ENCODE measurements around the gene PPP1R12C. TPM values are rescaled to one million over a fixed set of nuclear protein-coding genes. Genes with fewer than 3 reads are reported as not detected.

The PPP1R12C gene
- total RNA-seq, 4 donors from 2014 or later: 22.6 to 28.2 (median 26.2) TPM

DNA sequence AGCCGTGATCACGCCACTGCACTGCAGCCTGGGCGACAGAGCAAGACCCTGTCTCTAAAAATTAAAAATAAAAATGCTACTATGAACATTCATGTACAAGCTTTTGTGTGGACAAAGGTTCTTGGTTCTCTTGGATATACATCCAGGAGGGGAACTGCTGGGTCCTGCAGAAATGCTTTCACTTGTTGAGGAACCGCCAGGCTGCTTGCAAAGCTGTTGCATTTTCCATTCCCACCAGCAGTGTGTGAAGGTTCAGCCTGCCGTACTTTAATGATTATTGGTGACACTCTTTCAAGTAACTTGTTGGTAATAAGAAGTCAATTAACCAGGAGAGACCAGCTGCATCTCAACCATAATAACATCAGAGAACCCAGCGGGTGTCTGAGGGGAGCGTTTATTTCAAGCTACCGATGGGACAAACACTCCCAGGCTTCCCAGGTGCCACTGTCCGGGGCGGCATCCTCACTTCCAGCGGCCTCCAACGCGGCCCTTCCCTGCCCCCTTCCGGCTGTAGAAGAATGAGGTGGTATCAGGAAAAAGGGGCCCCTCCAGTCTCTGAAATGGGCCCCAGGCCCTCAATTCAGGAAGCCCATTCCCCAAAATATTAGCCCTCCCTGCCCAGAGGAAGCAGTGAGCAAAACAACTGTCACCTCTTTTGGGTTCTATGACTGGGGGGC lies 15.2 kb upstream of the PPP1R12C start:
- Histone ChIP-seq H3K27ac (no peak overlapping the region), H3K36me3 (no peaks in the 10 kb centered on the region), H3K4me1 (no peaks in the 10 kb centered on the region), H3K9me3 (no peaks in the 10 kb centered on the region), H3K4me3 (no peak overlapping the region), H3K27me3 (no peaks in the 10 kb centered on the region)
- ATAC-seq: no peak
- no peak for TF ChIP-seq CTCF (IDR thresholded peaks at IDR 0.05 in 4 of 5, conservative IDR thresholded peaks at IDR 0.05 in 1 of 5)
- TF ChIP-seq POLR2A (IDR thresholded peaks at IDR 0.05): no peak
- intact Hi-C loops (cut with DNase I; ENCODE audit: low total_unique reads) (no loop called here), in situ Hi-C loops (cut with MboI; ENCODE audit: low sequenced_read_pairs in 4 of 4) (loop anchor here in 2 of 4 donors (25.0 kb wide), 2 partner anchors 280 to 505 kb away; partner anchors contain the start of genes CCDC106 (in 1 of the 2), UBE2S (in 1 of the 2), ZNF580 (in 1 of the 2) and ZNF581 (in 1 of the 2))
- no peak for DNase-seq

- Histone ChIP-seq H3K27ac (peak overlapping the region in 2 of 4 donors; percentile 29 to 67), H3K9me3 (no peaks in the 10 kb centered on the region), H3K36me3 (no peaks in the 10 kb centered on the region), H3K27me3 (no peaks in the 10 kb centered on the region), H3K4me3 (no peak overlapping the region), H3K4me1 (no peaks in the 10 kb centered on the region)
- DNase-seq (no peak), ATAC-seq (no peak)
- in situ Hi-C loops (cut with MboI; ENCODE audit: low sequenced_read_pairs in 4 of 4) (loop anchor here in 2 of 4 donors (25.0 kb wide), 2 partner anchors 281 to 506 kb away; partner anchors contain the start of genes CCDC106 (in 1 of the 2), UBE2S (in 1 of the 2), ZNF580 (in 1 of the 2) and ZNF581 (in 1 of the 2)), intact Hi-C loops (cut with DNase I; ENCODE audit: low total_unique reads) (no loop called here)
- TF ChIP-seq POLR2A (IDR thresholded peaks at IDR 0.05): no peak
- no peak for TF ChIP-seq CTCF (IDR thresholded peaks at IDR 0.05 in 4 of 5, conservative IDR thresholded peaks at IDR 0.05 in 1 of 5)
Observed at GRCh38 chr19:55131421-55131820, 14.0 kb upstream of the PPP1R12C start.

DNA sequence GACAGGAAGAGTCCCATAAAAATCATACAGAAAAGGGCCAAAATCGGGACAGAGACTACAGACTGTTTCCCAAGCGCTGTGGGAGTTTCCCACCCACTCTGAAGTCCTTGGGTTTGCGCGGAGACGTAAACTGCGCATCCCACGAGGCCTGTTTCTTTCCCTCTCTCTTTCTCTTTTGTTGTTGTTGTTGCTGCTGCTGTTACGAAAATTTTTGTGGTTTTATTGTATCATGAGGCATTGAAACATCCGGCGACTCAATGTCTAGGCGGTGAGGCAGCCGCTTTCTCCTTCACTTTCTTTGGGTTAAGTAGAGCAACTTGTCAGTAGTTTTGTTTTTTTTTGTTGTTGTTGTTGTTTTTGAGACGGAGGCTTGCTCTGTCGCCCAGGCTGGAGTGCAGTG lies 1.6 kb upstream of the PPP1R12C start:
- Histone ChIP-seq H3K4me1 (peaks cover 28 to 32% of the 10 kb centered on the region in 2 donors), H3K4me3 (peak overlapping the region in 2 of 4 donors; percentile 80 to 85), H3K36me3 (no peaks in the 10 kb centered on the region), H3K27me3 (no peaks in the 10 kb centered on the region), H3K9me3 (no peaks in the 10 kb centered on the region), H3K27ac (peak overlapping the region; percentile 74 to 88 (median 86))
- TF ChIP-seq CTCF (IDR thresholded peaks at IDR 0.05 in 4 of 5, conservative IDR thresholded peaks at IDR 0.05 in 1 of 5) (no peak), POLR2A (IDR thresholded peaks at IDR 0.05) (peak in 1 of 2 donors; percentile 6)
- in situ Hi-C loops (cut with MboI; ENCODE audit: low sequenced_read_pairs in 4 of 4) (loop anchor here in 1 of 4 donors (25.0 kb wide), 1 partner anchor 1007 kb away; the partner anchor contains the start of genes NDUFA3, OSCAR, PRPF31 and TFPT), intact Hi-C loops (cut with DNase I; ENCODE audit: low total_unique reads) (loop anchor here (5.0 to 10.0 kb wide), 2 partner anchors 266 to 523 kb away; partner anchors contain the start of genes RPL28, TMEM238, ZNF580 and ZNF581)
- ATAC-seq (no peak), DNase-seq (no peak)

GRCh38 chr19:55118401-55118991 lies 1.1 kb upstream of the PPP1R12C start:
- peak; percentile 19 to 65 for DNase-seq
- peak; percentile 12 to 13 for ATAC-seq

More at GRCh38 chr19:55118401-55118991, 1.1 kb upstream of the PPP1R12C start:
- H3K27ac ChIP-seq: peak overlapping the region; percentile 74 to 88 (median 86)
- TF ChIP-seq POLR2A (IDR thresholded peaks at IDR 0.05): peak in 1 of 2 donors; percentile 17
- TF ChIP-seq CTCF (IDR thresholded peaks at IDR 0.05 in 4 of 5, conservative IDR thresholded peaks at IDR 0.05 in 1 of 5): no peak
- H3K27me3 ChIP-seq: no peaks in the 10 kb centered on the region
- in situ Hi-C loops (cut with MboI; ENCODE audit: low sequenced_read_pairs in 4 of 4) (loop anchor here in 1 of 4 donors (25.0 kb wide), 1 partner anchor 1006 kb away; the partner anchor contains the start of genes NDUFA3, OSCAR, PRPF31 and TFPT), intact Hi-C loops (cut with DNase I; ENCODE audit: low total_unique reads) (loop anchor here (5.0 to 10.0 kb wide), 2 partner anchors 266 to 524 kb away; partner anchors contain the start of genes RPL28, TMEM238, ZNF580 and ZNF581)
- H3K9me3 ChIP-seq: no peaks in the 10 kb centered on the region
- H3K36me3 ChIP-seq: no peaks in the 10 kb centered on the region
- H3K4me1 ChIP-seq: peaks cover 31 to 37% of the 10 kb centered on the region in 2 donors
- H3K4me3 ChIP-seq: peak overlapping the region; percentile 66 to 85 (median 80)

All from gastrocnemius medialis (tissue), 4 donors.